T-helper 1 cell treated with Interleukin-12 subunit alpha and Interleukin-12 subunit beta and Interleukin-4 antibody, amounts not matched to agents 30 μg/mL and 1 μg/mL, for 36 hours (primary cell): ENCODE data around the gene WHAMM.
"Not testable (repeated sequence)": the region's sequence is repeated elsewhere in the genome, so short reads cannot be mapped to it uniquely, and the experiment has no call there.

Experiments used
- H3K27ac Mint-ChIP-seq: one replicate; pipeline ENCODE4 v1.8.0; 2021; ENCODE audit warnings: mild to moderate bottlenecking, mixed read lengths
- H3K27me3 Mint-ChIP-seq: one replicate; pipeline ENCODE4 v1.8.0; 2021; ENCODE audit warnings: low read depth, mixed read lengths
- H3K36me3 Mint-ChIP-seq: one replicate; pipeline ENCODE4 v1.8.0; 2021; ENCODE audit warnings: low read depth, mixed read lengths
- H3K4me1 Mint-ChIP-seq: one replicate; pipeline ENCODE4 v1.8.0; 2021; ENCODE audit warnings: low read depth, mixed read lengths
- H3K4me3 Mint-ChIP-seq: one replicate; pipeline ENCODE4 v1.8.0; 2021; ENCODE audit warnings: mild to moderate bottlenecking, moderate library complexity, mixed read lengths
- H3K9me3 Mint-ChIP-seq: one replicate; pipeline ENCODE4 v1.8.0; 2021; ENCODE audit warnings: mixed read lengths

WHAMM gene

DNA sequence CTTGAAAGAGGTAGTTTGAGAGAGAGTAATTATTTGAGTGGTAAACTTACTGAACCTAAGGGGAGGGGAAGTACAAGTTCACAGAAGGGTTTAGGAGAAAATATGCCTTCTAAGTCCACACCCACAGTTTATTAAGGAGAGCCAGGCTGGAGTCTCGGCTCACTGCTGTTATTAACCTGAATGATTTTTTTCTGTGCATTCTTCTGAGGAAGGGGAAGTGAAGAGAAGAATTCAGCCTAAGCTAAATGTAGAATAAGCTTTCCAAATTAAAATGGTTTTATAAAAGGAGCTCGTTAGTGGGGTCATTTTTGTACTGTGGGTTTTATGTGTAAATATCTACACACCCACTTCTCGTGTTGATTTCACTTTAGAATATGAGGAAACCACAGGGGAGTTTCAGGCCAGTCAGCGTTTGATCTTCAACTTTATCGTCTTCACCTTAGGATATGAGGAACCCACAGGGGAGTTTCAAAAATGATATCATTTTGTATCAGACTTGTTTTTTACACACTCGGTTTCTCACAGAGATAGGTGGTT is 1.5 kb downstream of the WHAMM start:
- Mint-ChIP-seq H3K4me1 (peaks cover 23% of the 10 kb centered on the region), H3K36me3 (peaks cover 27% of the 10 kb centered on the region), H3K4me3 (peak overlapping the region; percentile 97), H3K27ac (peak overlapping the region; percentile 94), H3K27me3 (peaks cover 18% of the 10 kb centered on the region), H3K9me3 (no peaks in the 10 kb centered on the region)

GRCh38 chr15:82812994-82813393 is 3.6 kb downstream of the WHAMM start:
- Mint-ChIP-seq H3K36me3 (peaks cover 39% of the 10 kb centered on the region), H3K4me3 (no peak overlapping the region), H3K27ac (no peak overlapping the region), H3K27me3 (peaks cover 6% of the 10 kb centered on the region), H3K9me3 (no peaks in the 10 kb centered on the region), H3K4me1 (peaks cover 25% of the 10 kb centered on the region)

GRCh38 chr15:82820128-82820527 is 10.7 kb downstream of the WHAMM start:
- Mint-ChIP-seq H3K4me1 (peaks cover 4% of the 10 kb centered on the region), H3K4me3 (no peak overlapping the region), H3K36me3 (peaks cover 49% of the 10 kb centered on the region), H3K27ac (no peak overlapping the region), H3K9me3 (no peaks in the 10 kb centered on the region), H3K27me3 (no peaks in the 10 kb centered on the region)

DNA sequence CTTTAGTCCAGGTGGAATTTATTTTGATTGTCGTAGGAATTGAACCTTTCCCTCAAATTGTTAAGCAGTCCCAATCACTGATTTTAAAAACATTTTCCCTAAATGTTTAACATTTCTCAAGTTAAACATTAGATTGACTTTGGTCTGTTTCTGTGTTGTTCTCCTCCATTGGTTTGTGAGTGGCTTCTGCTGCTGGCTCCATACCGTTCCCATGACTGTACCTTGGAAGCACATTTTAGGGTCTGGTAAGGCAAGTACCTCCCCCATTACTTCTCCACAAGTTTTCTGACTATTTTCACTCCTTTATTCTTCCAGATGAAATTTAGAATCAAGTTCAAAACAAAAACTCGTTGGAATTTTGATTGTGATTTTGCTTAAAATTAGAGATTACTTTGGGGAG is 12.0 kb downstream of the WHAMM start:
- H3K36me3 Mint-ChIP-seq, result peaks cover 48% of the 10 kb centered on the region
- H3K9me3 Mint-ChIP-seq, H3K27me3 Mint-ChIP-seq, H3K27ac Mint-ChIP-seq, H3K4me1 Mint-ChIP-seq, H3K4me3 Mint-ChIP-seq: not testable (repeated sequence)

GRCh38 chr15:82821851-82822250 is 12.4 kb downstream of the WHAMM start:
- H3K27me3 Mint-ChIP-seq, H3K4me3 Mint-ChIP-seq, H3K27ac Mint-ChIP-seq, H3K9me3 Mint-ChIP-seq, H3K4me1 Mint-ChIP-seq: not testable (repeated sequence)
- peaks cover 47% of the 10 kb centered on the region for H3K36me3 Mint-ChIP-seq

- peaks cover 48% of the 10 kb centered on the region for H3K36me3 Mint-ChIP-seq
- no peaks in the 10 kb centered on the region for H3K27me3 Mint-ChIP-seq
- H3K9me3 Mint-ChIP-seq, result no peaks in the 10 kb centered on the region
- H3K4me3 Mint-ChIP-seq, result no peak overlapping the region
- peaks cover 9% of the 10 kb centered on the region for H3K4me1 Mint-ChIP-seq
- H3K27ac Mint-ChIP-seq, result no peak overlapping the region
These were observed 13.6 kb downstream of the WHAMM start for GRCh38 chr15:82823049-82823448.

- no peak overlapping the region for H3K27ac Mint-ChIP-seq
These were observed 18.6 kb downstream of the WHAMM start for GRCh38 chr15:82828075-82828474.

DNA sequence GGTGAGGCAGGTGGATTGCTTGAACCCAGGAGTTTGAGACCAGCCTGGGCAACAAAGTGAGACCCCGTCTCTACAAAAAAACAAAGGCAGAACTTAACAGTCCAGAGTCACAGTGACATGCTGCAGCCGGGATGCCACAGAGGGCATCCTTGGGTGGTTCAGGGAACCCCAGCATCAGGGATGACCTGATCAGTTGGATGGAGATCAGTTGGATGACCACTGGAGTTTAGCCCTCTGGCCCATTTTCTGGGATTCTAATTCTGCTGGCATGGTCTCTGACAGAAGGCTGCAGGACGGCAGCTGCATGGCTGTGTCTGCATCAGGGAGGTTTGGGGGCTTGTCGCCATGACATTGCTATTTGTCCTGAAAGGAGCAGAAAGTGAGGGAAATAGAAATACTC is 19.8 kb downstream of the WHAMM start:
- Mint-ChIP-seq H3K4me3 (no peak overlapping the region), H3K27me3 (no peaks in the 10 kb centered on the region), H3K27ac (no peak overlapping the region), H3K4me1 (peaks cover 44% of the 10 kb centered on the region), H3K36me3 (peaks cover 70% of the 10 kb centered on the region), H3K9me3 (no peaks in the 10 kb centered on the region)

More at GRCh38 chr15:82828075-82828474, 18.6 kb downstream of the WHAMM start:
- Mint-ChIP-seq H3K36me3 (peaks cover 60% of the 10 kb centered on the region), H3K4me3 (no peak overlapping the region), H3K9me3 (no peaks in the 10 kb centered on the region), H3K27me3 (no peaks in the 10 kb centered on the region), H3K4me1 (peaks cover 41% of the 10 kb centered on the region)

- Mint-ChIP-seq H3K4me3 (no peak overlapping the region), H3K36me3 (peaks cover 77% of the 10 kb centered on the region), H3K27ac (peak overlapping the region; percentile 31)
These were observed 21.2 kb downstream of the WHAMM start for GRCh38 chr15:82830427-82831173.

DNA sequence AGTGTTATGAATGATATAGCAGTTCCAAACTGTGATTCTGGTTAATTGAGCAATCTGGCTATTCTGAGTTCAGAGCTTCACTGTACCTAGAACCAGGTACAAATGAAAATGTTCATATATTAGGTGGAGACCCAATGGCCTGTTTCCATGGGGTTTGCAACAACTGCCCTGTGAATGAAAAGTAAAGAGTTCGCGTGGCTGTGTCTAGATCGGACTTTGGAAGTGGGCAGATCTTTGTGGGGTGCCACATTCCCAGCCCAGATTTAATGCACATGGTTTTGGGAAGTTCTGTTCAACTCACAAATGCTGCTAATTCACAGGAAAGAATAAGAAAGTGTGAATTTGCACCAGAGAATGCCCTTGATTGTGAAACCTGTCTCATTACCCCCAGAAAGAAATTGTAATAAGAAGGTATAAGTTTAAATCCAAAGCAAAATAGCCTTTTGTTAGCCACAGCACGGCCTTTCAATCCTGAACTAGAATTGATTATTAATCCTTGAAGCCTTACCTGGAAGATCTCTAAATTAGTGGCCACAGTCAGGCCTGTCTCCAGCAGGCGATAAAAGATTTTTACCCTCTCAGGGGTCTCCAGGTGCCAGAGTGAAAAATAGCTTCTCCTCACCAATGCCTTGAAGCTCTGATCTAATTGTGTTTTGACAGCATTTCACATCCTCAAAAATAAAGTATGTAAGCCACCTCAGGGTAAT is 22.6 kb downstream of the WHAMM start:
- Mint-ChIP-seq H3K4me1 (peaks cover 37% of the 10 kb centered on the region), H3K9me3 (no peaks in the 10 kb centered on the region), H3K4me3 (peak overlapping the region; percentile 63), H3K36me3 (peaks cover 80% of the 10 kb centered on the region), H3K27ac (peak overlapping the region; percentile 90), H3K27me3 (no peaks in the 10 kb centered on the region)

More at GRCh38 chr15:82830427-82831173, 21.2 kb downstream of the WHAMM start:
- no peaks in the 10 kb centered on the region for H3K27me3 Mint-ChIP-seq
- no peaks in the 10 kb centered on the region for H3K9me3 Mint-ChIP-seq
- peaks cover 44% of the 10 kb centered on the region for H3K4me1 Mint-ChIP-seq

- Mint-ChIP-seq H3K9me3 (no peaks in the 10 kb centered on the region), H3K4me1 (peaks cover 37% of the 10 kb centered on the region), H3K36me3 (peaks cover 81% of the 10 kb centered on the region), H3K4me3 (peak overlapping the region; percentile 63), H3K27ac (peak overlapping the region; percentile 90), H3K27me3 (no peaks in the 10 kb centered on the region)
These were observed 23.4 kb downstream of the WHAMM start for GRCh38 chr15:82832601-82833361.

DNA sequence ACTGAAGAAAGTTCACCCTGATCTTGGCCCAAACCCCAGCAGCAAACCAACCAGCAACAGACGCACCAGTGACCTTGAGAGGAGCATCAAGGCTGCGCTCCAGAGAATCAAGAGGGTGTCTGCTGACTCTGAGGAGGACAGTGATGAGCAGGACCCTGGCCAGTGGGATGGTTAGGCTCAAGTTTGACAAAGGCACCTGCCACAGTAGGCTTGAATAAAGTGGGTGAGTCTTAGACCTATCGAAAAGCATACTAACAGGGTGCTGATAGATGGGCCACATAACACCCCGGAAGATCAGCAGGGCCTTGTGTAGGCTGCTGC is 23.9 kb downstream of the WHAMM start:
- peaks cover 81% of the 10 kb centered on the region for H3K36me3 Mint-ChIP-seq
- no peaks in the 10 kb centered on the region for H3K9me3 Mint-ChIP-seq
- H3K4me3 Mint-ChIP-seq, result no peak overlapping the region
- no peaks in the 10 kb centered on the region for H3K27me3 Mint-ChIP-seq
- peaks cover 35% of the 10 kb centered on the region for H3K4me1 Mint-ChIP-seq
- H3K27ac Mint-ChIP-seq, result peak overlapping the region; percentile 90

GRCh38 chr15:82835391-82835917 is 26.0 kb downstream of the WHAMM start:
- H3K9me3 Mint-ChIP-seq, result no peaks in the 10 kb centered on the region
- H3K27me3 Mint-ChIP-seq, result no peaks in the 10 kb centered on the region
- peaks cover 28% of the 10 kb centered on the region for H3K4me1 Mint-ChIP-seq
- H3K27ac Mint-ChIP-seq, result no peak overlapping the region
- peaks cover 71% of the 10 kb centered on the region for H3K36me3 Mint-ChIP-seq
- no peak overlapping the region for H3K4me3 Mint-ChIP-seq

DNA sequence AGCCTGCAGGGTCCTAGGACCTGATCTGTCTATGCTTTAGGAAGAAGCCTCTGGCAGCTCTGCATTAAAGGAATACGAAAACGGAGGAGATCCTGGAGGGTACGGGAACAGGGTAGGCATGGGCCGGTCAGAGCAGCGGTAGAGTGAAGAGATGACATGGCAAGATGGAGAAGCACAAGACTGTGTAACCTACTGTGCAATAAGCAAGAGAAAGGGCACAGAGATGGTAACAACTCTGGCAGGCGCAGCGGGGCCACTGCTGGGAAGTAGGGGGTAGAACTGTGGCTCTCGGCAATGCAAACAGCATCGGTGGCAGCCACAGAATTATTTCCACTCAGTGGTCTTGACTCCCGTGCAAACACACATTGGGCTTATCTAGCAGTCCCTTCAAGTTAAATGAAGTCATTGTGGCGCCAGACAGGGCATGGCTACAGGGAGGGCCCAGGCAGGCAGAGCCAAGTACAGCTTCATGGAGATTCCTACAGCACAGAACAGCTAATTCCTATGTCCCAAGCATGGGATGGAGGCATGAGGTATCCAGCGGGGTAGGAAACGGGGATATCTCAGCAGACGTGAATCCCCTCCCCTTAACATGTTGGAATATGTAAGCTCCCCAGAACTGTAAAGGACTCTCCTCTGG is 28.8 kb downstream of the WHAMM start:
- Mint-ChIP-seq H3K27me3 (peaks cover 4% of the 10 kb centered on the region), H3K4me3 (no peak overlapping the region), H3K4me1 (peaks cover 2% of the 10 kb centered on the region), H3K9me3 (no peaks in the 10 kb centered on the region), H3K27ac (no peak overlapping the region), H3K36me3 (peaks cover 46% of the 10 kb centered on the region)
